CD4-positive, alpha-beta T cell treated with Interleukin-17A for 4 hours (primary cell): ENCODE data around the gene CMTM7.

Experiments
- DNase-seq: peaks from one replicate; pipeline ENCODE4 v3.0.0-alpha.2; 2020; ENCODE audit warnings: mixed read lengths

The CMTM7 gene

DNA sequence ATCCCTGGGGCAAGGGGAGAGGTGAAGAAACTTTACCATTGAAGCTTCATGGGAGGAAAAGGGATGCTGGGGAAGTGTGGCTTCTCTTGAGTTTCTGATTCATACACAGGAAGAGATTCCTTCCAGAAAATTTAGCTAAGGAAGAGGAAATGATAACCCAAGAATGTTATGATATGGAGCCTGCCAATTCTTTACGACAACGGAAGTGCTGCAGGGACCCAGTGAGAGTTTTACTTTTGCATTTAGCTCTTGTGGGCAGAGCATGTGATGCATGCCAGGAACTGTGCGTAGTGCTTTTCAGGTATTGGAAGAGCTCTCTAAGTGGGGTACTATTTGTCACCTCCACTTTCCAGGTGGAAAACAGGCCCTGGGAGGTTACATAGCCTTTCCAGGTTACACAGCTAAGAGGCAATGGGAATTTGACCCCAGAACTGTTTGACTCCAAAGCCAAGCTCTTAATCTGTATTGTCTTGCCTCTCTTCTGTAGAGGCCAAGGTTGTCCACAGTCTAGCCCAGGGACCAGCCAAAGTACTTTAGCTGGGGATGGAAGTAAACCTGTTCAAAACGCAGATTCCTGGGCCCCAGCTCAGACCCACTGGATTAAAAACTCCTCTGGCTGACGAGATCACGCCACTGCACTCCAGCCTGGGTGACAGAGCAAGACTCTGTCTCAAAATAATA lies 23.0 kb downstream of the CMTM7 start:
- peak; percentile 53 for DNase-seq

DNA sequence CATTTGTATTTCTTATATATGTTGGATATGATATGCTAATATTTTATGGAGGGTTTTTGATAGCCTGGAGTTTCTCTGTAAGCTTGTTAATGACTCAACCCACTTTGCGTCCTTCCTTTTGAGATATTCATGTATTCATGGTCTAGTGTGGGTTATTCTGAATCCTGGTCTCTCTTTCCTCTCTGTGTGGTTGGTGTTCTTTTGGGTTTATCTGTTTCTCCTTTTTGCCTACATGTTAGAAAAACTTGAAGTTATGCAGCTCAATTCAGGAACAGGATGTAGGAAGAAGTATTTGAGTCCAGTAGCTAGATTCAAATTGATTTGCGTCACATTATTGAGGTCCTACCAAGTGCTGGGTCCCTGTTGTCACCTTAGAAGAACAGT lies 28.1 kb downstream of the CMTM7 start:
- no peak for DNase-seq

DNA sequence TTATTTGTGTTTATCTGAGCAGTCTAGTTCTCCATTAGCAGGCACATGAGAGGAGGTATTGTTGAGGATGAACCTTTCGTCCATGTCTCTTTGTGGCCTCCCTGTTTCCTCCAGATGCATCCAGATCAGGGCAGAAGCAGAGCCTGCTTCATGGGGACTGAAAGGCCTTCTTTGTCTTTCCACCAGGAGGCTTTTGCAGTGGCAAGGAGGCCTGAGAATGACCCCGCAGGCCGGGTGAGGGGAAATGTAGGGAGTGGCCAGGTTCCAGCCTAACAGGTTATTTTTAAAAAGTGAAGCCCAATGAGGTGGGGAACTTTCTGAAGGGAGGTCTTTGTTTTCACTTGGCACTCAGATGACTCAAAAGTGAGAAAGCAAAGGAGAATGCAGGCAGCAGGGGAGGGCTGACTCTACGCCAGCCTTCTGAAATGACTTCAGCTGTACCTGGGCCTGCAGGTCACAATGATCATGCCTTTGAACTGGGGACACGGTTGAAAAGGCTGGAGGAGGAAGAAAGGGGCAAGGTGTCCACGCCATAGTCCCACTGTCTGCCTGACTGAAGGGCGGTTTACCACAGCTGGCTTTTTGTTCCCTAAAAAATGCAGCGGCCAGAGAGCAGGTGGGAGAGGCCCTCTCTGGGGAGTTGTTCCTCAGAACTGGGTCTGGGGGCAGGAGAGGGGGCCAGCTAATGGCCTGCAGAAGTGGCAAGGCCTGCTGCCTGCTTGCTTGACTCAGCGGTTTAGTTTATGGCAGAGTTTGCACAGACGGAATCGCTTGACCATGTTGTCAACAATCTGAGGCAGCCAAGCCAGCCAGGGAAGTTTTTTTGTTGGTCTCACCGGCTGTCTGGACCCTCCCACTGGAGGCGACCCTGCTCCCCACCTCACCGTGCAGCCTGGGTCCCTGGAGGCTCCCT lies 28.7 kb downstream of the CMTM7 start:
- DNase-seq, result peak; percentile 57

DNA sequence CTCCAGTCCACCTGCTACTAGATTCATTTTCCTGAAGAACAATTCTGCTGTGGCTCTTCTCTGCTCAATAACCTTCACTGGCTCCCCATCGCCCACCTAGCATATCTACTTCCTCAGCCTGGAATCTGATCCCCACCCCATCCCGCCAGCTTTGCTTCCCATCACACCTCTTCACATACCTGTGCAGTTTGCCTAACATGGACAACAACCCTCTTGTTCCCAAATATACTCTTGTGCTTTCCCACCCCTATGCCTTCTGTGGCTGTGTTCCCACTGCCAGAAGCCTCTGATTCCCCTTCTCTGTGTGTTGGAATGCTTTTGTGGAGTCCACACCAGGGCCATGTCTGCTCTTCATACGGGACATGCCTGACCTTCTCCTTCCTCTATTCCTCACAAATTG lies 29.5 kb downstream of the CMTM7 start:
- no peak for DNase-seq

DNA sequence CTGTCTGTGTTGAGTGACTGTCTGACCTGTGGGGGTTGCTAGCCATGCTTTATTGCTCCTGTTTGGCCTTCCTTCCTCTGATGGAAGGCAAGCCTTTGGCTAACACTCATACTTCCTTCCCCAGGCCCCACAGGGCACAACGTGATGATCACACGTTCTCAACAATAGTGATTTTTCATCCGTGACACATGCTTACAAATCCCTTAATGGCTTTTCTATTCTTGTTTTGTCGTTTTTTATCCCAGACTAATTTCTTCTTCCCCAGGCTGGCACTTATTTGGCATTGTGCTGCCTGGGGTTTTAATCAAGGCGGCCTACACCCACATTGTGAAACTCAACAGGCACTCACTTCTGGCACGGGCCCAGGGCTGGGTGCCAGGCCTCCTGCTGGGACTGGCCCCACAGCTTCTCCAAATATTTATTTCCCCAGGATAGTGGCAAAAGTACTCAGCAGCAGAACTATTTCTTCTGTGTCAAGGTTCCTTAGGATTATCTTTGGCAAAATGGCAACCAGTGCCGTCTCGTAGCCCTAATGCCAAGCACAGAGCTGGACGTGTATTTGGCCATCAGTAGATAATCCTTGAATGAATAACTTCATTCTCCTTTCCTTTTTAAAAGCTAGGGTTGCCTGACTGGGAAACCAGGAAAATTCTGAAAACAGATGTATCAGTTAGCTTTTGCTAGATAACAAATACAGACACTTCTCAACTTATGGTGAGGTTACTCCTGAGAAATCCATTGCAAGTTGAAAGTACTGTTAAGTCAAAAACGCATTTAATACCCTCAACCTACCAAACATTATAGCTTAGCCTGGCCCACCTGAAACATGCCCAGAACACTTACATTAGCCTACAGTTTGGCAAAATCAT lies 30.6 kb downstream of the CMTM7 start:
- peak; percentile 21 for DNase-seq

DNA sequence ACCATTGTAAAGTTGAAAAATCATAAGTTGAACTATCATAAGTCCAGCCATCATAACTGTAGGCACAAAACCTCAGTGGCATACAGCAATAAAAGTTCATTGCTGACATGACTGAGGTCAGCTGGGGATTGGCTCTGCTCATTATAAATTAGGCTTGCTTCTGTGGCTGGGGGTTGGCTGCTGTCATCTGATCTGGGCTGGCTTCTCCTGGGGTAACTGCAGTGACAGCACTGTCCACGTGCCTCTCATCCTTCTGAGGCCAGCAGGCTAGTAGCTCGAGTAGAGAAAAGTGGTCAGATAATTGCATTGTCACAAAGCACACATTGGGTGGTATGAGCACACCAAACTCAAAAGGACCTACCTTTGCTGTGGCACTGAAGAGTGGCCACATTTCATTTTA lies 31.3 kb downstream of the CMTM7 start:
- DNase-seq, result no peak

DNA sequence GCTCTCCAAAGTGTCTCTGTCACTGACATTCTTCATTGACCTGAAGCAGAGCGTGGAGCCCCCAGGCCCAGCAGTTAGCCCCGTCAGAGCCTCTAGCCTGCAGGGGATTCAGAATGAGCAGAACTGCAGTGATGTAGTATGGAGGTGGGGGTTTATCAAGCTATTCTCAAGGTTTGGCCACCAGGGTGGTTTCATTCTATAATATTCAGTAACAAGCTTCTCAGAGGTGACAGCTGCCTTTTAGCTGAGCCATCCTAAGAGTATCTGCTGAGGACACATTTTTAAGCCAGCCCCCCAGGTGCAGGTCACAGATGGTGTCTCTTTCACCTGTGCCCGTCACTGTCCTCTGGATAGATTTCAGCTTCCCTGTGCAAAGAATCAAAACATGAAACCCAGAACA lies 31.9 kb downstream of the CMTM7 start:
- DNase-seq, result no peak

DNA sequence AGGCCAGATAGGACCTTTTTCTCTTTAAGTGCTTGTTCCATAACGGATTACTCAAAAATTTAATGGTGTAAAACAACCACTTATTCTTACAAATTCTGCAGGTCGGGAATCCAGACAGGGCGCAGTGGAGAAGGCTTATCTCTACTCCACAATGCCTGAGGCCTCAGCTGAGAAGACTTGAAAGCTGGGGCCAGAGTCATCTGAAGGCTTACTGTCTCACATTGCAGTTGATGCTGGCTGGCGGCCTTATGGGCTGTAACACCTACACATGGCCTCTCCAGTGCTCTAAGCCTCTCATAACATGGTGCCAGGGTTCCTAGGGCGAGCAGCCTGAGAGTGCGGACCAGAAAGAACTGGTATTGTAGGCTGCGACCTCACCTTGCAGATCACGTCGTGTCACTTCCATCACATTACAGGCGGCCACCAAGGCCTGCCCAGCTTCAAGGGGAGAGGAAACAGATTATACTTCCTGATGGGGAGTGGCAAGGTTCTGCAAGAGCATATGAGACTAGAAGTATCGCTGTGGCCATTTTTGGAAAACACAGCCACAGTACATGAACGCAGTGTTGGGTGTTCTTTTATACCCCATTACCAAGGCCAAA lies 32.4 kb downstream of the CMTM7 start:
- DNase-seq, result peak; percentile 56

DNA sequence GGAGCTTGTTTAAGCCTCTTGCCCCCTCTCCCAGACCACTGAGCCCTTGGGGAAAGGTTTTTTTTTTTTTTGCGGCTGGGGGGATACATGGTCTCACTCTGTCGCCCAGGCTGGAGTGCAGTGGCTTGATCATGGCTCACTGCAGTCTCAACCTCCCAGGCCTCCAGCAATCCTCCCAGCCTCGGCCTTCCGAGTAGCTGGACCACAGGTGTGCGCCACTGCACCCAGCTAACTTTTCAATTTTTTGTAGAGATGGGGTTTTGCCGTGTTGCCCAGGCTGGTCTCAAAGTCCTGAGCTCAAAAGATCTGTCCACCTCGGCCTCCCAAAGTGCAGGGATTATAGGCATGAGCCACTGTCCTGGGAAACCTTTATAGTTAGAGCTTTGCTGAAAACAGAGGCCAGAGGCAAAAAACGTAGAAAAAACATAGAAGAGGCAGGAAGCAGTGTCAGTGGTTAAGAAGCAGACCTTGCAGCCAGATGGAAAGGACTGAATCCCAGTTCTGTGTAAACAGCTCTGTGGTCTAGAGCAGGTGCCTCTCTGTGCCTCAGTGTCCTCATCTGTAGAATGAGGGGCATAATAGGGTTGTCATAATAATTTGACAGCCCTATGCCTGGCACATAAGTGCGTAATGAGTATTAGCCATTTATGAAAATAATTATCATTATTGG lies 33.1 kb downstream of the CMTM7 start:
- DNase-seq, result no peak

DNA sequence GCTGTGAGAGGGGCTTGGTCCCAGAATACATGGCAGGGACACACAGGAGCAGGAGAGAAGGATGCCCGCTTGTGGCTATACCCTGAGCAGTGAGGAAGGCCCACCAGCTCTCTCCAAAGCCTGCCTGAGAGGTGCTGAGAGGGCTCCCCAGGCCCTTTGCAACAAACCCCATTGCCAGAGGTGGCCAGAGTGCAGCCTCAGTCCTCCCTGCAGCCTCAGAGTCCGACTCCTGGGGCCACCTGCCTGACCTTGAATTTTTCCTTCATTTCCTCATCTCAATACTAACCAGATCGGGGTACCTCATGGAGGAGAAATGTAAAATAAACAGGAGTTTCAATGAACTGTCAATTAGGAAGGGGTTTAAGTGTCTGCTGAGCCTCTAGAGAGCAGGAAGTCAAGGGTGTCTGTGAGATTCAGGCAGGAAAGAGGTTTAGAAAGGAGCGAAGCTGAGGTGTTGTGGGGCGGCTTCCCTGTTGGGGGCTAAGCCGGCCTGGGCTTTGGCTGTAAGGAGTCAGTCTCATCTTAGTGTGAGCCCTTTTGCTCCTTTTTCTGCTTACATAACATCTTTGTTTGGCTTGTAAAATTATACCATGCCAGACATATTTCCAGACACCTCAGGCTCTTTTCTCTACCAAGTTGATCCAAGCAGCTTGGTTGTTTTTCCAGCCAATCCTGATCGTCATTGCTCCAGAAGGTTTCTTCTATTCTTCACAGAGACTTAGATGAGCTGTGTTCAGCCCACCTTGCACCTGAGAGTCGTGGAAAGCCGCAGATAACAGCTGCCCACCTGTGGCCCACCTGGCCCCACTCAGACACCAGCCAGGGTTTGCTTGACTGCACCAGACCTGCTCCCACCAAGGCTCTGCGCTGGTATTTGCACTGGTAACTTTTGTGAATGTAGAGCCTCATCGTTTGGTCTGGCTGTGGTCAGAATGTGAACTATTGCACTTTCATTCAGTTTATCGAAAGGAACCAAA lies 36.7 kb downstream of the CMTM7 start:
- DNase-seq, result peak; percentile 66

DNA sequence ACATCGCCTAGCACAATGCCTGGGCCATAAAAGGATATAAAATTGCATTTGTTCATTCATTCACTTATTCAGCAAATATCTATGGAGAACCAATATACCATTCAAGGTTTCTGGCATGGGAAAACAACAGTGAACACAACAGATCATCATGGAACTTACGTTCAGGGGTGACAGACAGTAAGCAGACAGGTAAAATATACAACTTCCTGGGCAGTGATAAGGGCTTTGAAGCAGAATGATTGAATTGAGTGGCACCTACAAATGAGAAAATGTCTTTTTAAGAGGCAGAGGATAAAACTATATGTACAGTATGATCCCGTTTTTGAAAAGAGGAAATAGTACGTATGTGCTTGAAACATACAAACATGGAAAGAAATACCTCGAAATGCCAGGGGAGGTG lies 39.2 kb downstream of the CMTM7 start:
- DNase-seq, result no peak

DNA sequence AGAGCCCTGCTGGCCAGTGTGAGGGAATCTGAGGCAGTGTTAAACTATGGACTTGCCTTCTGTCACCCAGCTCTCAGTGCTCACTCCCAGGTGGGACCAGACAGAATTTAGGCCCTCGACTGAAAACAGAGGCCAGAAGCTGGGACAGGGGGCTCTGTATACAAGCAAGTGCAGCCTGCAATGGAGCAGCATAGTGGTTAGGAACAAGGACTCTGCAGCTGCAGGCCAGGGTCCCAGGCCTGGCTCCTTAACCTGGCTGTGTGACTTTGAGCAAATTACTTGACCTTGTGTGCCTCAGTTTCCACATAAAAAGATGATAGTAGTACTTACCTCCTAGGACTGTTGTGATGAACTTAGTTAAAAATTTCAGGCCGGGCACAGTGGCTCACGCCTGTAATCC lies 39.8 kb downstream of the CMTM7 start:
- no peak for DNase-seq

DNA sequence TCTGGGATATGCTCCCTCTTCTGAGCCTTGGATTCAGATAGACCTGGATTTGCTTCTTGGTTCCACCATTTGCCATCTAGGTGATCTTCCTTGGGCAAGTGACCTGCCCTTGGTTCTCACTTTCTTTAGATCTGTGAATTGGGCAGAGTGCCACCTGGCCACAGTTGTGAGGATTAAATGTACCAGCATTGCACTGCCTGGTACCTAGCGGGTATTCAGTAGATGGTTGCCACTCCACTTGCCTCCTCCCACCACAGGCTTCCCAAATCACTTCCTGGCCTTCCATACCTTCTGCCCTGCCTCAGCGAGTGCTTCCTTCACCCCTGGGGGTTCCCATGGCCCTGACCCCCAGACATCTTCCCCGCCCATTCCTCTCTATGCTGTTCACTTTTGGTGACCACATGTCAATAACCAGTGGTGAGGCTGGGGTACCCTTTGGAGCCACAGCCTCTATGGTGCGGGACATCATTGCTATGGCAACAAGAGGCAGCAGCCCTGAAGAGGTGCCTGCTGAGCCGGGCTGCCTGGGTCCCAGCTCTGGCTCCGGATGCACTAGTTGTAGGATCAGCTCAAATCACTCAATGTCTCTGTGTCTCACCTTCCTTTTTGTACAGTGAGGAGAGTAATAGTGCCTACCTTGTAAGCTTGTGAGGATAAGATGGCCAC lies 40.5 kb downstream of the CMTM7 start:
- peak; percentile 31 for DNase-seq

DNA sequence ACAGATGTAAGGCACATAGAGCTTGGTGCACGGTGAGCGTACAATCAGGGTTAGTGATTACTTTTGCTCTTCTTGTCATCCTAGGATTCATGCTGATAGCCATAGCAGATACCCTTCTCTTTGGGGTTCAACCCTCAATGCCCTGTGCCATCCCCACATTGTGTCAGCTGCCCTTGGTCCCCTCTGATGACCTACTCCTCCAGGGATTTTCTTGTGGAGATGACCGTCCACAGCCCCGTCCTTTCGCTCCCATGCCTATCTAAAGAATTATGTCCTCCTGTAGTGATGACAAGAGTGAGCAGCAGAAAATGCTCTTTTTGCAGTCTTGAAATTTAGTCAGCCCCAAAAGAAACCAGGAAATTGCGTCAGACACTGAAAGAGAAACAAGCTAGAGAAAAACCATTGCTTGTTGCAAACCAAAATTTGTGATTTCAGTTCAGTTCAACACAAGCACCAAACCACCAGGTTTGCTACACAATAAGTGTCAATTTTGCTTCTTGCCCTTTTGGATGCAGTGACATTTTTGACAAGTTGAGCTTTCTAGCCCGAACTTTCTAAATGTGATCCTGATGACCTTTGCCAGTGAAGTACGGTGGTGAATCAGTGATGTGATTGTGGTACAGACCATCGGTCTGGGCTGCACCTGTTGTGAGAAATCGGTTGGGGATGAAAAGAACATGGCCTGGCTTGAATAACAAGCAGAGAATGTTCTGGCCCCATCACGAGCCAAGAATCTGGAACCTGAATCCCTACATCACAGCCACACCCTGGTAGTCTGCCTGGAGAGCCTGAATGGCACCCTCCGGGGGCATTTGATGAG lies 41.3 kb downstream of the CMTM7 start:
- DNase-seq, result peak; percentile 45

DNA sequence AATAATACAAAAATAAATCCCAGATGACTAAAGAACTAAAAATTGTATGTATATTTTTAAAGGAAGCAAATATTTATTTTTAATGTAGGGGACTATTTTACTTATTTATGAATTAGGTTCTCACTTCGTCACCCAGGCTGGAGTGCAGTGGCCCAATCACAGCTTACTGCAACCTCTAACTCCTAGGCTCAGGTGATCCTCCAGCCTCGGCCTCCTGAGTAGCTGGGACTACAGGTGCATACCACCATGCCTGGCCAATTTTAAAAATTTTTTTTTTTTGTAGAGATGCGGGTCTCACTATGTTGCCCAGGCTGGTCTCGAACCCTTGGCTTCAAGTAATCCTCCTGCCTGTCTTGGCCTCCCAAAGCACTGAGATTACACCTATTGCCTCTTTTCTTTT lies 42.6 kb downstream of the CMTM7 start:
- DNase-seq, result no peak

DNA sequence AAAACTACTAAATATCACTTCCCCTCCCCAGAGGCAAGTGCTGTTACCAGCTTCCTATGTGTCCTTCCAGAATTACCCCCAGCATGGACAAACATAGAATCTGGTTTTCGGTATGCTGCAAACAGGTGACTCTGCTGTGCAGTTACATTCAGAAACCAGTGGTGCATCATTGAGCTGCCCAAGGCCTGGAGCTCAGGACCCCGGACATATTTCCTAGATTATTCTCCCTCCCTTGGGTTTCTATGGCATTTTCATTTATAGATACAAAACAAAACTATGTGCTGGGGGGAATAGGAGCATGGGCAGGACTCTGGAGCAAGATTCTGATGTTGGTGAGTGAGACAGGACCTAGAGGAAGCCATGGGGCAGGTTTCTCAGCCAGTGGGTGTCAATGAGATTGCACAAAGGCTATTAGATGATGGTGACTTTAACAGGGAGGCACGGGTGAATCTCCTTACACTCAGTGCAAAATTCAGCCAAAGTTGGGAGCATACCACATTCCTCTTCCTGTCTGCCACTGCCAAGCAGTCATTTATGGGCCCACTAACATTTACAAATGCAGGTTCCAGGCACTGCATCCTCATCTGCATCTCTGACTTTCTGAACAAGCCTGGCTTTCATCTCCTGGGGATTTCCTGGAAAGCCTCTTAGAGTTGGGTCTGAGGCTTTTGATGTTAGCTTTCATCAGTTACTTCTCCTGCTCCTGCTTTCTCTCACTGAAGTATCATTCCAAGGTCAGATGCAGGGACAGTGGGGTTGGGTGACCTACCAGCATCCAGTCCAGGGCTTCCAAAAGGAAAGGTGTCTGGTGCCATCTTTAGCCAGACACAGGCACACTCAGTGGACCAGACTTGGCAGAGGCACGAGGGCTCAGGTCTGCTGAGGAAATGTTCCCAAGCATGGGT lies 44.5 kb downstream of the CMTM7 start:
- no peak for DNase-seq

DNA sequence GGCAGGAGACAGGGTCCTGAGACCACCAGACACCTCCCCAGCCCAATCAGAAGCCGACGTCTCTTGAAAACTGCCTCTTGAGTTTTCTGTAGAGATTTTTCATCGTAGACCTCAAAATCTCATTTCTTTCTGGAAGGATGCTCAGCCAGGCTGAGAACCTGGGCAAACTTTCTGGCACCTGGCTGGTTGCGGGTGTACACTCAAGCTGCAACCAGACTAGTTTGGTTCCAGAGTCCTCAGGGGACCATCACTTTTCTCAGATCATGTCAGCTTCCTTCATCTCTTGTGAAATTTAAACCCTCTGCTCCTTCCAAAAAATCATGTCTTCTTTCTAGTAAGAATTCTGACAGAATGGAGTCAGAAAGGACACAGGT lies 45.1 kb downstream of the CMTM7 start:
- DNase-seq, result no peak

DNA sequence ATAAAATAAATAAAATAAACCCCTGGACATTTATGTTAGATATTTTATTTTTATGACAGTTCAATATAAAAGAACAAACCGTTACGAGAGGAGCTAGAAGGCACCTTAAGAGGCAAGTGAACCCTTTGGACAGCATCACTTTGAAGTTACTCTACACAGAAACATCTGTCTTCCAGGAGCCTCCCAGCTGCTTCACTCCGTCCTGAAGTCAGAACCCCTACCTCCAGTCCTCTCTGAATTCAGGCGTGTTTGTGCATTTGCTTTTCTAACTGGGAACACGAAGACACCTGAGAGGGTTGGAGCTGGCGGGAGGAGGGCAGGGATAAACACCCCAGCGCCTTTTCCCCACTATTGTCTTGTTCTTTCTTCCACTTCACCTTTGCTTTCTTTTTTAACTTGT lies 46.2 kb downstream of the CMTM7 start:
- no peak for DNase-seq
